ENCODE measurements around the gene NDNF.

DNA sequence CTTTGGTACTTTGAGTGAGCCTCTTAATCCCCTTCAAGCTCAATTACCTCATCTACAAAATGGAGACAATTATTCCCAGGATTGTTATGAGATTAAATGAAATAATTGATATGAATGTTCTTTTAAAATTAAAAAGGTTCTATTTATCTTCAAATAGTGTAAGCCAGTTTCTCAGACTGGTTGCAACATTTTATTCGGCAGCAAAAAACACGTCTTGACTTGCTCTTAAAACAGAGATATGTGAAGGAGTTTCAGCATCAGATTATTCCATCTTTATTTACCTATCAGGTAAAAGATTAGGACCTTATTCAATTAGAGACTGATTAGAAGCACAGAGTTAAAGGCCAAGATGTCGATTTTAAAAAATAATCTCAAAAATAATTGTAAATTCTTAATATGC, 10.5 kb downstream of the NDNF start:
- TF ChIP-seq POLR2A (IDR thresholded peaks at IDR 0.05) (no peak), EP300 (IDR thresholded peaks at IDR 0.05) (no peak), POLR2AphosphoS5 (IDR thresholded peaks at IDR 0.05) (no peak)
- TF ChIP-seq, protein P1, sequence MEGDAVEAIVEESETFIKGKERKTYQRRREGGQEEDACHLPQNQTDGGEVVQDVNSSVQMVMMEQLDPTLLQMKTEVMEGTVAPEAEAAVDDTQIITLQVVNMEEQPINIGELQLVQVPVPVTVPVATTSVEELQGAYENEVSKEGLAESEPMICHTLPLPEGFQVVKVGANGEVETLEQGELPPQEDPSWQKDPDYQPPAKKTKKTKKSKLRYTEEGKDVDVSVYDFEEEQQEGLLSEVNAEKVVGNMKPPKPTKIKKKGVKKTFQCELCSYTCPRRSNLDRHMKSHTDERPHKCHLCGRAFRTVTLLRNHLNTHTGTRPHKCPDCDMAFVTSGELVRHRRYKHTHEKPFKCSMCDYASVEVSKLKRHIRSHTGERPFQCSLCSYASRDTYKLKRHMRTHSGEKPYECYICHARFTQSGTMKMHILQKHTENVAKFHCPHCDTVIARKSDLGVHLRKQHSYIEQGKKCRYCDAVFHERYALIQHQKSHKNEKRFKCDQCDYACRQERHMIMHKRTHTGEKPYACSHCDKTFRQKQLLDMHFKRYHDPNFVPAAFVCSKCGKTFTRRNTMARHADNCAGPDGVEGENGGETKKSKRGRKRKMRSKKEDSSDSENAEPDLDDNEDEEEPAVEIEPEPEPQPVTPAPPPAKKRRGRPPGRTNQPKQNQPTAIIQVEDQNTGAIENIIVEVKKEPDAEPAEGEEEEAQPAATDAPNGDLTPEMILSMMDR (IDR thresholded peaks at IDR 0.05), result no peak

Measured in suprapubic skin (tissue), 4 donors.